HG03108 (cell line): ENCODE data around the gene ELAC1.
"Not testable (repeated sequence)": the region's sequence is repeated elsewhere in the genome, so short reads cannot be mapped to it uniquely, and the experiment has no call there.

ENCODE experiments used
- ATAC-seq: cut with Tn5 transposase; IDR thresholded peaks from one replicate; pipeline ENCODE4 v1.9.1; 2021; ENCODE audit warnings: moderate library complexity; ENCODE audit not compliant: unreplicated experiment

Gene ELAC1, protein sequence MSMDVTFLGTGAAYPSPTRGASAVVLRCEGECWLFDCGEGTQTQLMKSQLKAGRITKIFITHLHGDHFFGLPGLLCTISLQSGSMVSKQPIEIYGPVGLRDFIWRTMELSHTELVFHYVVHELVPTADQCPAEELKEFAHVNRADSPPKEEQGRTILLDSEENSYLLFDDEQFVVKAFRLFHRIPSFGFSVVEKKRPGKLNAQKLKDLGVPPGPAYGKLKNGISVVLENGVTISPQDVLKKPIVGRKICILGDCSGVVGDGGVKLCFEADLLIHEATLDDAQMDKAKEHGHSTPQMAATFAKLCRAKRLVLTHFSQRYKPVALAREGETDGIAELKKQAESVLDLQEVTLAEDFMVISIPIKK

GRCh38 chr18:50967714-50968661 is at the start of gene ELAC1:
TSS of gene ELAC1 (plus strand) at chr18:50968040. CDS start at chr18:50974405, 6,365 bp downstream.
- peak; percentile 95 for ATAC-seq

DNA sequence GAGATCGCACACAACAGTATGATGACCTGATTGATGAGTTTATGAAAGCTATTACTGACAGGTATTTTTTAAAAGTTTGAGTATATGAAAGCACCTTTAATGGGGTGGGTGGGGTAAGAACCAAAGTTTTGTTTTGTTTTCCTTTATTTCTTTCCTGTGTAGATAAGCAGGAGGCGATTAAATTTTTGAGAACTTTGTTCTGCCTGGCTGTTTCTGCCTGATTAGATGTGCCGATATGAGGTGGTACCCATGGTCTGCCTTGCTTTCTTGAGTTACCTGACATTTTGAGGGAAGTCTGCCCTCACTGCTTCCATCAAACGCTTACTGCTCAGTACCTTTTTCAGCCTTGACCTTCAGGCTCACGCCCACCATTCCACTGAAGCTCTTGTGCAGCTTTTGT is 49.7 kb upstream of the ELAC1 start:
- ATAC-seq: no peak

- ATAC-seq: no peak
Observed at GRCh38 chr18:50924372-50924771, 43.5 kb upstream of the ELAC1 start.

DNA sequence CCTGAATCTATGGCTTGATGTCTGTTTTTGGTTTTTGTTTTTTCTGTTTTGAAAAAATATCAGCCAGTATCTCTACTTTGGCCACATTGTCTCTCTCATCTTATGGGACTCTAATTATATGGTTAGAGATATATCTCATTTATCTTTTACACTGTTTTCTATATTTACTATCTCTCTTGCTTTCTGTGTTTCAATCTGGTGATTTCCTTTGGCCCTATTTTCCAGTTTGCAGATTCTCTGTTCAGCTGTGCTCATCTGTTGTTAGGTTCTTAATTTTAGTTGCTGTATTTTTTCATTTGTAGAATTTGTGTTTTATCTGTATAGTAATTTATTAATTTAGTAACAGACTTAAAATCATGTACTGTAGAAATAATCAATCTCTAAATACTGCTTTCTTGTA is 41.3 kb upstream of the ELAC1 start:
- ATAC-seq: no peak

- ATAC-seq: no peak
Observed at GRCh38 chr18:50928551-50928950, 39.3 kb upstream of the ELAC1 start.

- no peak for ATAC-seq
Observed at GRCh38 chr18:50933684-50934083, 34.2 kb upstream of the ELAC1 start.

- no peak for ATAC-seq
Observed at GRCh38 chr18:50934545-50935211, 33.2 kb upstream of the ELAC1 start.

GRCh38 chr18:50935493-50936191 is 32.2 kb upstream of the ELAC1 start:
- no peak for ATAC-seq

DNA sequence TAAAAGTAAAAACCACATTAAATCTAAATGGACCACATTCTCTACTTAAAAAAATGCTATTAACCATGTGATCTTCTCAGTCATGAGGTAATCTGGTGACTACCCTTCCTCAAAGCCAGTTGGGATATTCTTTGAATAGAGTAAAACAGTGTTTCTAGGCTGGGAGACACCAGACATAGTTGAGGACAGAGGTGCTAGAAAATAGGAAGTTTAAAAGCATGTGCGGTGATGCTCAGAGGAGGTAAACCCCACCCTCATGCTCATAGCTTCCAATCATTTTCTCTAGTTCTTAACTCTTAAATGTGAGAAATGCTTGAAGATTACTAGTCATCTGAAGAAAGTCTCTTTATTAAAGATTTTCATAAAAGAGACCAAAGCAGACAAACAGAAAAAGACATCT is 30.7 kb upstream of the ELAC1 start:
- ATAC-seq: no peak

DNA sequence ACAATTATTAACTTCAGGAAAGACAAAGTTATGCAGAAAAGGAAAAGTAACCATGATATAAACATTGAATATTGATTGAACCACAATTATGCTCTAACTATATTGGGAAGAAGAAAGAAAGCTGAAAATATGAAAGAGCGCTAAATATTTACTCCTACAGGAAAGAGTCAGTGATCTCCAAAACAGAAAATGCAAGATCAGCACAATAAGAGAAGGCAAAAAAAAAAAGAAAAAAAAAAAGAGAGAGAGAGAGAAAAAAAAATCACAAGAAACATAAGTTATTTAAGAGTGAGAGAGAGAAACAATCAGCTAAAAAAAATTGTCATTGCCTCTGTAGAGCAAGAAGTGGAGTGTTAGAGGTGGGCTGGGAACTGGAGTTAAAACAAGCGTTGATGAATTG is 28.9 kb upstream of the ELAC1 start:
- no peak for ATAC-seq

DNA sequence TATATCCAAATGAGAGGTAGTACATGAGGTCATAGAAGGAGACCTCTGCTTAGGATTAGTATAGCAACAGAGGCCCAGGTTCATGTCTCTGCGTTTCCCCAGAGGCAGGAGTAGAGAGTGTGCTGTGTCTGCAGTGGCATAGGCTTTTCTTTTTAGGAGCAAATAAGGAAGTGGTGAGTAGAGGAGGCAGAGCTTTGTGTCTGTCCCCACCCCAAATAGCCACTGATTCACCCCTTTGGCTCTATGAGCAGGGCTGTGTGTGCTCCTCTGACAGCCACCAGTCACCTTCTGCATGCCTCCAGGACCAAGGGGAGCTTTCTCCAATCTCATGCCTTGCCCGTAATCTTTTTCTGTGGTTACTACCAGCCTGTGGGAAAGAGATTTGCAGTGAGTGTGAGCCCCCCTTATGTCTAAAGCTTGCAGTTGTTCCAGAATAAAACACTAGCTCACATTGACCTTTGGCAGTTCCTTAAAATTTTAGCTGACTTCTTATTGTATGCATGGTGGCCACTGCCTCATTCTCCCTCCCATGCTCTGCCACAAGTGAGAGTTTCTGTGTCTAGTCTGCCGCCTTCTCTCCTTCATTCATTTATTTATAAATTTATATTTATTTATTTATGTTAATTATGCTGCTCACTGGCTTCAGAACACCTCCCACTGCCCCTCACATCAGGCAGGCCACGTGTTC is 23.5 kb upstream of the ELAC1 start:
- ATAC-seq: no peak

- ATAC-seq: not testable (repeated sequence)
Observed at GRCh38 chr18:50945918-50946317, 21.9 kb upstream of the ELAC1 start.

- no peak for ATAC-seq
Observed at GRCh38 chr18:50947899-50948298, 19.9 kb upstream of the ELAC1 start.

DNA sequence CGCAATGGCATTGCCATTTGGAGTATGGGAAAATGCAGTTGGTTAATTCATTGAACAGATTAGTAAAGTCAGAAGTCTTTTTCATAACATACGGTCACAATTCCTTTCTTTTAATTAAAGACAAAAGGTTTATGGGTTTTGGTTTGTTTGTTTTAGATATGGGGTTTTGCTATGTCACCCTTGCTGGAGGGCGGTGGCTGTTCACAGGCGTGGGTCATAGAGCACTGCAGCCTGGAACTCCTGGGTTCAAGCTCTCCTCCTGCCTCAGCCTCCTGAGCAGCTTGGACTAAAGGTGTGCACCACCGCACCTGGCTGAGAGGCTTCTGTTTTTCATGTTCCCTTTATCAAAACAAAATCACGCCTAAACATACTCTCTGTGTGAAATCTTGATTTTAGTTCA is 18.7 kb upstream of the ELAC1 start:
- ATAC-seq: no peak

GRCh38 chr18:50950626-50951025 is 17.2 kb upstream of the ELAC1 start:
- ATAC-seq: no peak

DNA sequence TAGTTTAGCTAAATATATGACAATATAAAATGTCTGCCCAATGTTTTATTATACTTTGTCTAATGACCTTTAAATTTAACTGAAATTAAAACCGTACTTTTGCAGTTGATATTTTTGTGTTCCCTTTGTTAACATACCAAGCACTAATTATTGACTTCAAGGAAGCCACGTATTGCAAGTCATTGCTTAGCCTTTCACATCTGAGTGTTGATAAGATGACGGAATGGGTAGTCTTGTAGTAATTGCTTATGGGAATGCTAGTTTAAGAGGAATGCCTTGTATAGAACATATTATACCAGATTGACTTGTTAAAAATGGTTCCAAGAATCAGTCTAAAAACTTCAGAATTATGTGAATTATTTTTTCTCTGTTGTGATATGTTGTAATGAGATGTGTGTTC is 14.0 kb upstream of the ELAC1 start:
- no peak for ATAC-seq

- ATAC-seq: no peak
Observed at GRCh38 chr18:50955253-50955652, 12.6 kb upstream of the ELAC1 start.

DNA sequence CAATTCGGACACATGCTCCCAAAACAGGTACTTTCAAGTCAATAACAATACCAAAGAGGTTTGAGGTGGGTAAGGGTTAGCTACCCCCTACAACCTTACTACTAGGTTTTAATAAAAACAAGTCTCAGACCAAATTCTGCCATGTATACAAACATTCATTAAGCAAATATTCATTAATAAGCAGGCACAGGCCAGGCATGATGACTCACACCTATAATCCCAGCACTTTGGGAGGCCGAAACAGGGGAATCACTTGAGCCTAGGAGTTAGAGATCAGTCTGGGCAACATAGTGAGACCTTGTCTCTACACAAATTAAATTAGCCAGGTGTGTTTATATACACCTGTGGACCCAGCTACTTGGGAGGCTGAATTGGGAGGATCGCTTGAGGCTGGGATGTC is 11.7 kb upstream of the ELAC1 start:
- ATAC-seq: no peak

- ATAC-seq: no peak
Observed at GRCh38 chr18:50961974-50962373, 5.9 kb upstream of the ELAC1 start.

GRCh38 chr18:50969448-50969847 is 1.6 kb downstream of the ELAC1 start:
- ATAC-seq: no peak
